GM12878 (cell line): ENCODE results near the gene CELSR1. TPM values are rescaled to one million over a fixed set of nuclear protein-coding genes. Genes with fewer than 3 reads are reported as not detected.

ENCODE experiments used
- ATAC-seq: fragments of 200-7000 bp; cut with Tn5 transposase; 3 replicates; pipeline ENCODE4 v1.9.1; 2020; ENCODE audit warnings: mild to moderate bottlenecking, moderate library complexity
- BruUV-seq: library from RNA; stranded (reverse); fragments of 400-500 nt; replicated peaks from 2 replicates; lab custom pipeline; 2021; lab: Mats Ljungman, UMichigan
- CTCF ChIA-PET: fragments of 300-600 bp; sonication (Branson Sonifier 250); formaldehyde crosslinking; extraction: SDS; loops from one replicate; lab custom pipeline; 2021; ENCODE audit warnings: inconsistent platforms; lab: Yijun Ruan, JAX
- POLR2A ChIA-PET: fragments of 350-600 bp; formaldehyde crosslinking; extraction: SDS; loops from one replicate; lab custom pipeline; 2021; ENCODE audit warnings: inconsistent platforms; lab: Charles Lee
- RAD21 ChIA-PET: fragments of 300-600 bp; sonication (Branson Sonifier 250); formaldehyde crosslinking; loops from one replicate; lab custom pipeline; 2023; ENCODE audit warnings: antibody characterized with exemption; ENCODE audit not compliant: unreplicated experiment; lab: Charles Lee
- SMC1A ChIA-PET: fragments of 300-600 bp; sonication (Branson Sonifier 250); formaldehyde crosslinking; loops from one replicate; lab custom pipeline; 2023; ENCODE audit not compliant: unreplicated experiment, uncharacterized antibody; lab: Charles Lee
- DNase-seq: peaks from one replicate; pipeline ENCODE4 v3.0.0-alpha.2; 2011; ENCODE audit warnings: low read depth, low spot score
- FAIRE-seq: peaks from 3 replicates; lab custom pipeline; 2011; peaks lifted over from hg19 to GRCh38; lab: Jason Lieb, UNC
- H2AFZ ChIP-seq: 2 replicates; pipeline ENCODE4 v1.6.0; 2011; ENCODE audit warnings: low read depth, low read length, control low read depth; ENCODE audit not compliant: control insufficient read depth
- H3K27ac ChIP-seq: 2 replicates; pipeline ENCODE4 v1.5.1; 2011; ENCODE audit warnings: control low read depth; ENCODE audit not compliant: control insufficient read depth, insufficient read depth
- H3K27me3 ChIP-seq, 2 experiments: replicated peaks in 1 of 2; 2 replicates each; pipeline versions ENCODE4 v1.6.0 to v1.6.1; 2011; ENCODE audit warnings: low read length in 1 of 2; ENCODE audit not compliant: control insufficient read depth in 2 of 2, insufficient read depth in 2 of 2
- H3K36me3 ChIP-seq, 2 experiments: 2 replicates each; pipeline ENCODE4 v1.5.1; 2011; ENCODE audit warnings: low read length in 1 of 2; ENCODE audit not compliant: control insufficient read depth in 2 of 2, insufficient read depth in 2 of 2
- H3K4me1 ChIP-seq: 2 replicates; pipeline ENCODE4 v1.6.1; 2011; ENCODE audit warnings: mild to moderate bottlenecking, low read length, moderate library complexity, mixed read lengths; ENCODE audit not compliant: control insufficient read depth, insufficient read depth
- H3K4me2 ChIP-seq: 2 replicates; pipeline ENCODE4 v1.6.0; 2011; ENCODE audit warnings: control low read depth; ENCODE audit not compliant: control insufficient read depth, insufficient read depth
- H3K4me3 ChIP-seq: fragments of 200-600 bp; sonication (generic); 2 replicates; pipeline ENCODE4 v1.5.1; 2016
- H3K79me2 ChIP-seq: 2 replicates; pipeline ENCODE4 v1.6.0; 2011; ENCODE audit warnings: low read length; ENCODE audit not compliant: control insufficient read depth, insufficient read depth
- H3K9ac ChIP-seq: 2 replicates; pipeline ENCODE4 v1.8.0; 2011; ENCODE audit warnings: low read length, control low read depth, mixed read lengths; ENCODE audit not compliant: control insufficient read depth, insufficient read depth
- H3K9me3 ChIP-seq: replicated peaks from 3 replicates; pipeline ENCODE4 v1.5.1; 2011; ENCODE audit warnings: mild to moderate bottlenecking, low read length; ENCODE audit not compliant: control insufficient read depth, insufficient read depth
- H4K20me1 ChIP-seq: 2 replicates; pipeline ENCODE4 v1.6.0; 2011; ENCODE audit not compliant: control insufficient read depth, insufficient read depth
- GABPA ChIP-seq: IDR thresholded peaks from 2 replicates; pipeline ENCODE4 v1.6.1; 2014; ENCODE audit warnings: antibody characterized with exemption, low read depth, mild to moderate bottlenecking, inconsistent platforms
- SIX5 ChIP-seq: IDR thresholded peaks from 2 replicates; pipeline ENCODE4 v1.6.1; 2011; ENCODE audit warnings: mild to moderate bottlenecking, low read depth, low read length, moderate library complexity; ENCODE audit not compliant: severe bottlenecking
- YY1 ChIP-seq: IDR thresholded peaks from 2 replicates; pipeline ENCODE4 v1.6.1; 2011; ENCODE audit warnings: low read depth, mild to moderate bottlenecking, low read length
- ZBED1 ChIP-seq: IDR thresholded peaks from 2 replicates; pipeline ENCODE4 v1.6.1; 2016; ENCODE audit warnings: borderline replicate concordance
- WGBS: methylation state at CpG from one replicate; pipeline ENCODE4 v1.1.6; 2016; ENCODE audit warnings: low lambda C conversion rate; ENCODE audit not compliant: insufficient replicate concordance, insufficient coverage; ENCODE audit errors: missing lambda C conversion rate; 5-methylcytosine and 5-hydroxymethylcytosine counted together
- in situ Hi-C: fragments of 300-500 bp; cut with MboI; formaldehyde crosslinking; loops from 9 replicates; pipeline ENCODE4 v1.14.3; 2018; ENCODE audit warnings: mixed read lengths
- intact Hi-C: fragments of 100-400 bp; cut with micrococcal nuclease; formaldehyde crosslinking; loops from one replicate; pipeline ENCODE4 v1.14.2; 2022; ENCODE audit not compliant: unreplicated experiment
- polyA plus RNA-seq, 11 experiments: library from polyadenylated mRNA; depleted of rRNA in 4 of 11; unstranded in 6 of 11; stranded (reverse) in 5 of 11; fragments of >200 nt; fragmentation: Nextera tagmentation in 4 of 11; fragmentation: Illumina TruSeq in 1 of 11; extraction: Ambion mirVana in 4 of 11; extraction: Trizol in 1 of 11; gene quantifications; 1 replicate in 1 of 11; 2 replicates in 10 of 11; pipeline versions ENCODE4 v1.2.1 to v1.2.3, GENCODE V29; 2011 to 2016; ENCODE audit warnings: inconsistent platforms in 2 of 11, missing spikeins in 2 of 11, low read depth in 1 of 11
- total RNA-seq, 4 experiments: library from RNA; depleted of rRNA in 3 of 4; stranded (reverse); fragments of >200 nt in 3 of 4; fragmentation: Illumina TruSeq in 1 of 4; extraction: Trizol in 1 of 4; gene quantifications; 2 replicates each; pipeline versions ENCODE4 v1.2.1 to v1.2.3, GENCODE V29; 2013 to 2021

CELSR1 gene
- total and polyA plus RNA-seq, 10 of the 15 experiments (the other 5 are each of a cell fraction or from before 2014, with no cell fraction given): 0.05 to 1.7 (median 0.35) TPM; not detected in 2

DNA sequence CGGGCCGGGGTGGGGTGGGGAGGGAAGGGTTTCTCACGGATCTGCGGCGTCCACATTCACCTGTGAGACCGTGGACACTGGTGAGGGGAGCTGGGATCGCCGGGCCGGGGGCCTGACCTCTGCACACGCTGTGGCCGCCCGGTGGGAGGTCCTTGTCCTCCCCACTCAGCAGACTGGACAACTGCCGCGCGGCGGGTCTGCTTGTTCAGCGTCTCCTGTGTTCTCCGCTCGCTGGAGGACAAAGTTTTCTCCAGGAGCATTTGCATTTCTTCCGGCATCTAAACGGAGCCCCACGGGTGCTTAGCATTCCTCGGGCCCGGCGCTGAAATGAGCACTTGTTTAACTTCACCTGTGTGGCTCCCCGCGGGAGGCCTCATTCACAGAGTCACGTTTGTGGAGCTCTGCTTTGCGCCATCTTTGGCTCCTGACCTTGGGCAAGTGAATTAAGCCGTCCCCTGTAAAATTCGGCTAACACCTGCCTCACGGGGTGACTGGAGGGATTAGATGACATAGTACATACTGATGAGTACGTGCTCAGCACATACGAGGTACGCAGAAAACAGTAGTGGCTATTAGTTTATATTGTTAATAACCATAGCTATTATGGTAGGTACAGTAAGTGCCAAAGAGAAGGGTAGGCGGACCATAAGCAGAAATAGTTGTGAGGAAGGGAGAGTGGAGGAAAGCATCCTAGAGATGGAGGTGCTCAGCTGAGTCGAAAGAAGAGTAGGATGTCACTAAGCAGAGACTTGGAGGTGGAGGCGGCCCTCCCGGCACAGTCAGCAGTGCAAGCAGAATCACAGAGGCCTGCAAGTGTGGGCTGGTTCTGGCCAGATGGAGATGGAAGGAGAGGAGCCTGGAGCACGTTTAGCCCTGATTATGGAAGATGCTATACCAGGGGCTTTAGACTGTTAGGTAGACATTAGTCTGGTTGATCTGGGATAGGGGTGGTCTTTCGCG is 201.0 kb downstream of the CELSR1 start:
- BruUV-seq: no TSS peak
- FAIRE-seq (no peak), ATAC-seq (peak; percentile 40), DNase-seq (no peak)
- ChIA-PET RAD21 (interaction anchor here (1.5 kb wide), 1 partner anchor 40 kb away, joined by 4 read pairs; no protein-coding TSS in a partner anchor), CTCF (interaction anchor here (0.6 to 2.0 kb wide), 4 partner anchors 27 to 205 kb away, joined by 3 to 7 read pairs (median 3); no protein-coding TSS in a partner anchor), POLR2A (interaction anchor here (0.8 kb wide), 1 partner anchor 37 kb away, joined by 4 read pairs; no protein-coding TSS in a partner anchor), SMC1A (interaction anchor here (0.9 to 1.9 kb wide), 4 partner anchors 13 to 214 kb away, joined by 3 to 5 read pairs (median 3); partner anchors contain the start of gene GTSE1)
- intact Hi-C loops: no loop called here
- 9% methylated on average over 38 of the region's 42 CpGs for WGBS
- H4K20me1 ChIP-seq: no peaks in the 10 kb centered on the region
- peak overlapping the region; percentile 79 for H3K27ac ChIP-seq
- peak overlapping the region; percentile 86 for H3K4me2 ChIP-seq
- TF ChIP-seq SIX5: no peak
- peak; percentile 60; the same call in 1 of the 2 replicates for TF ChIP-seq YY1
- TF ChIP-seq GABPA: no peak
- no peak for TF ChIP-seq ZBED1
- peak overlapping the region; percentile 13; the same call in 1 of the 2 replicates for H2AFZ ChIP-seq
- peaks cover 7% of the 10 kb centered on the region; the same call in 1 of the 2 replicates for H3K4me1 ChIP-seq
- no peaks in the 10 kb centered on the region for H3K9me3 ChIP-seq
- no peaks in the 10 kb centered on the region for H3K27me3 ChIP-seq
- H3K79me2 ChIP-seq: peaks cover 31% of the 10 kb centered on the region
- H3K36me3 ChIP-seq: peaks cover 12 to 29% of the 10 kb centered on the region in 2 experiments; a peak in 3 of 4 replicates
- H3K9ac ChIP-seq: peak overlapping the region; percentile 80
- peak overlapping the region; percentile 98 for H3K4me3 ChIP-seq
- in situ Hi-C loops: no loop called here
